Vagina (tissue), 2 donors: ENCODE data around the gene ARL2BP.

Source experiments
- POLR2AphosphoS5 ChIP-seq, 2 donors: sonication (generic); formaldehyde crosslinking; IDR thresholded peaks; one replicate each; pipeline ENCODE4 v1.9.0; 2017; ENCODE audit warnings: antibody characterized with exemption in 2 of 2, mild to moderate bottlenecking in 2 of 2, low read depth in 1 of 2; ENCODE audit not compliant: insufficient read depth in 1 of 2
- TF ChIP-seq, protein P1 (sequence below), 3 experiments: fragments of 450-650 bp in 2 of 3; fragments of 200-600 bp in 1 of 3; sonication (generic) in 1 of 3; IDR thresholded peaks; one replicate each; pipeline ENCODE4 v1.5.1; 2017 to 2019; ENCODE audit warnings: antibody characterized with exemption in 3 of 3, mild to moderate bottlenecking in 2 of 3, moderate library complexity in 2 of 3

DNA sequence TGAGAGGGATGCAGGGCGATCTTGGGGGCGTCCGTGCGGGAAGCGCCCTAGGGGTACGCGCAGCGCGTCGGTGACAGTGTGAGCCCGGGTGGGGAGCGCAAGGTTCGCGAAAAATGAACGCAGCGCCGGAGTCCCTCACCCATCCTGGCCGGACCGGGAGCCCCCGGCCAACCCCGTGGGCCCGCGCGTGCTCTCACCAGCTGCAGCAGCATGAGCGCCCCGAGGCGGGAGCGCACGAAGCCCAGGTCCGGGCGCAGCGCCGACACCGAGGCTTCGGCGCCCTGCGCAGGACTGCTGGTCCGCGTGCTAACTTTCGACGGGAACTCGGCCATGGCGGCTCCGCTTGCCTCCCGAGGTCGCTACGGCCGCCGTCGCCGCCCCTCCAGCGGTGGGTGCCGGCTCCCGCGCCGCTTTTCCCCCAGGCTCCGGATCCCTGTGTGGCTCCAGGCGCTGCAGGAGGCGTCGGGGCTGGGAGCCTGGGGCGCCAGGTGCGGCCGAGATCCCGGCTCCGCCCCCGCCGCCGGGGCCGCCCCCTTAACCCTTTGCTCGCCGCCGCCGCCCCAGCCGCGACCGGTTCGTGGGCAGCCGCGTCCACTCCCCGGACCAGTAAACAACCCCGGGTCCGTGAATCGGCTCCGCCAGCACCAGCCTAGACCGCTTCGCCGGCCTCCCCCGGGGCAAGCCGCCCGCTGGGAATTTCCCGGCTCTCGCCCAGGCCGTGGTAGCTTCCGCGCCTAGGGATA, 39.3 kb downstream of the ARL2BP start, which contains the start of gene PLLP:
- TF ChIP-seq, protein P1, sequence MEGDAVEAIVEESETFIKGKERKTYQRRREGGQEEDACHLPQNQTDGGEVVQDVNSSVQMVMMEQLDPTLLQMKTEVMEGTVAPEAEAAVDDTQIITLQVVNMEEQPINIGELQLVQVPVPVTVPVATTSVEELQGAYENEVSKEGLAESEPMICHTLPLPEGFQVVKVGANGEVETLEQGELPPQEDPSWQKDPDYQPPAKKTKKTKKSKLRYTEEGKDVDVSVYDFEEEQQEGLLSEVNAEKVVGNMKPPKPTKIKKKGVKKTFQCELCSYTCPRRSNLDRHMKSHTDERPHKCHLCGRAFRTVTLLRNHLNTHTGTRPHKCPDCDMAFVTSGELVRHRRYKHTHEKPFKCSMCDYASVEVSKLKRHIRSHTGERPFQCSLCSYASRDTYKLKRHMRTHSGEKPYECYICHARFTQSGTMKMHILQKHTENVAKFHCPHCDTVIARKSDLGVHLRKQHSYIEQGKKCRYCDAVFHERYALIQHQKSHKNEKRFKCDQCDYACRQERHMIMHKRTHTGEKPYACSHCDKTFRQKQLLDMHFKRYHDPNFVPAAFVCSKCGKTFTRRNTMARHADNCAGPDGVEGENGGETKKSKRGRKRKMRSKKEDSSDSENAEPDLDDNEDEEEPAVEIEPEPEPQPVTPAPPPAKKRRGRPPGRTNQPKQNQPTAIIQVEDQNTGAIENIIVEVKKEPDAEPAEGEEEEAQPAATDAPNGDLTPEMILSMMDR (IDR thresholded peaks at IDR 0.05), result no peak
- no peak for TF ChIP-seq POLR2AphosphoS5 (IDR thresholded peaks at IDR 0.05; ENCODE audit: insufficient read depth in 1 of 2, low read depth in 1 of 2)
